Activated T-cell treated with anti-CD3 and anti-CD28 coated beads for 24 hours (primary cell): ENCODE results near the gene DYNLL2.
"Not testable (repeated sequence)": the region's sequence is repeated elsewhere in the genome, so short reads cannot be mapped to it uniquely, and the experiment has no call there.

ENCODE experiments used
- DNase-seq: peaks from one replicate; pipeline ENCODE4 v3.0.0-alpha.2; 2020; ENCODE audit warnings: low read depth

The DYNLL2 gene

DNA sequence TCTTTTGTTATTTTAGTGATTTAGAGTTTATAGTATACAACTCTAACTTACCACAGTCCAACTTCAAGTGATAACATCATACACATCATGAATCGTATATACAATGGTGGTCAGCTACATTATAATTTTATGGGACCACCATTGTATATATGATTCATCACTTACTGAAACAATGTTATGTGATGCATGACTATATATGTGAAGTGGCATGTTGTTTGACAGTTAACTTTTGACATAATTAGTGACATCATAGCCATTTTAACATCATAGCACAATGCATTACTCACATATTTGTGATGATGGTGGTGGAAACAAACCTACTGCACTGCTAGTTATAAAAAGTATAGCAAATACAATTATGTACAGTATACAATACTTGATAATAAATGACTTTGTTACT is 21.9 kb downstream of the DYNLL2 start:
- no peak for DNase-seq

DNA sequence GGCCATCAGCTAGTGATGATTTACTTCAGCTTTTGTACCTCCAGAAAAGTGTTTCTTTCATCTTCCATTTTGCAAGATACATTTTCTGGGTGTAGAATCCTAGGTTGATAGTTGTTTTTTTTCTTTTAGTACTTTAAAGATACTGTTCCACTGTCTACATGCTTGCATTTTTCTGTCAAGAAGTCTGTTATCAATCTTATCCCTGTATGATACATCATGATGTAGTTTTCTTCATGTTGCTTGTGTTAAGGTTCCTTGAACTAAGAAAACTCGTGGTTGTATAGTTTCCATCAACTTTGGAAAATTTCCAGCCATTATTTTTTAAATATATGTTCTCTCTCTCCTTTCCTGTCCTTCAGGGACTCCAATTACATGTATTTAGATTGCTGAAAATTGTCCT is 24.1 kb downstream of the DYNLL2 start:
- no peak for DNase-seq

DNA sequence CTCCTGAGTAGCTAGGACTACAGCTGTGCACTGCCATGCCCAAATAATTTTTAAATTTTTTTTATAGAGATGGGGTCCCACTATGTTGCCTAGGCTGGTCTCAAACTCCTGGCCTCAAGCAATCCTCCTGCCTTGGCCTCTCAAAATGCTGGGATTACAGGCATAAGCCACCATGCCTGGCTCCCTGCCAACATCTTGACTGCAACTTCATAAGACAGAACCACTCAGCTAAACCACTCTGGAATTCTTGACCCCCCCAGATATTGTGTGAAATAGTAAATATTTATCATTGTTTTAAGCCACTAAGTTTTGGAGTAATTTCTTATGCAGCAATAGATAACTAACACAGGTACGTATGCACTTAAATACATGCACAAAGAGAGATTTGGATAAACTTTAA is 26.0 kb downstream of the DYNLL2 start:
- DNase-seq = no peak

DNA sequence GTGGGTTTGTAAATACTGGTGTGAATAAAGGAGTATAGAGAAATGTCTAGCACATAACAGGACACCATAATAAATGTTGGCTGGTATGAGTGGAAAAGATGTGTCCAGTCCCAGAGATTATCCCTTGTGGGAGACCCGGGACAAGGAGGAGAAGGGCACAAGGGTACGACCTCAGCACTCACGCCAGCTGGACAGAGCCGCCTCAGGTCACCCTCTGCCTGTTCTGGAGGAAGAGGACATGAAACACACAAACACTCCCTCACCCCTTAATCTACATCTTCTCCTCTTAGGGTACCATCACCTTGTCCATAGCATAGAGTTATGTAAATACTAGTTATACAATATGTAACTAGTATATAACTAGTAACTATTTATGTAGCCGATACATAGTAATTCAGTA is 26.8 kb downstream of the DYNLL2 start:
- DNase-seq = no peak

DNA sequence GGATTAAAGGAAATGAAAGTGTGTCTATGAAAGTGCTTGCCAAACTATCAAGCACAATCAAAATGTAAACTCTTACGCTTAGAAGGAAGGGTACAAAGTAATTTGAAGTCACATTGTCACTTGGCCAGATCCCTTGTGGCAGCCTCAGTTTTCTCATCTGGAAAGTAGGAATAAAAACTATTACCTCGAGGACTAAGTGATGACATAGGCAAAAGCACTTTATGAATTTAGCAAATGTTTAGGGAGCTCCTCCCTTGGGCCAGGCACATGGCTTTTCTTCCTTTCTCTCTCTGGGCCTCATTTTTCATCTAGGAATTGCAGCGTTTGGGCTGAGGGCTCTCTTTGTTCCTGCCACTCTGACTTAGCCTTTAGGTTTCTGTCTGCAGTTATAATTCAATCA is 28.5 kb downstream of the DYNLL2 start:
- no peak for DNase-seq

DNA sequence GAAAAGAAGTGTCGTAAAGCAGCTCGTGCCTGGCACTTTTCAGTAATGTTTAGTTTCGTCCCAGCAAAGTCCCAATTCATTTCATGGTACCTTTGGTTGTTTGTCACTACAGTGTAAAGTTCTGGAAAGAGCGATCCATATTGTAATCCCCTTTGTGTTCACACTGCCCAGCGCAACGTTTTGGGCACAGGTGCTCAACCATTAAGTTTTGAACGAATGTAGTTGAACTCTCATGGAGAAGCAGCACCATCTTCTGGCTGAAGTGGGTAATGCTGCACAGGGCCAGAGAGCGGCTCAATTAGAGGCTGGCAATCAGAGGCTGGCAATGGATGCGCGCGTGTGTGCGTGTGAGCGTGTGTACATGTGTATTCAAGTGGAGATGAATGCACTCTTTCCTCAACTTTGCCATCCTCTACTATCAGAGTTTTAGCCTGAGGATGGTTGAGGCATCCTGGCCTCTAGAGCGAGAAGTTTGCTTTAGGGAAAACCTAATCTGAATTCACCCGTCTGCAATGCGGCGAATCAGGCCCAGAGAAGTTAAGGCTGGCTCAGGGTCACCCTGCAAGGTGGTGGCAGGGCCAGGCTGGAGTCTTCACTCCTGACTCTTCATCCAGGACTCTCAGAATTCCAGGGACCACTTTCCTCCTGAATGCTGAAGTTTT is 29.9 kb downstream of the DYNLL2 start:
- peak; percentile 83 for DNase-seq

DNA sequence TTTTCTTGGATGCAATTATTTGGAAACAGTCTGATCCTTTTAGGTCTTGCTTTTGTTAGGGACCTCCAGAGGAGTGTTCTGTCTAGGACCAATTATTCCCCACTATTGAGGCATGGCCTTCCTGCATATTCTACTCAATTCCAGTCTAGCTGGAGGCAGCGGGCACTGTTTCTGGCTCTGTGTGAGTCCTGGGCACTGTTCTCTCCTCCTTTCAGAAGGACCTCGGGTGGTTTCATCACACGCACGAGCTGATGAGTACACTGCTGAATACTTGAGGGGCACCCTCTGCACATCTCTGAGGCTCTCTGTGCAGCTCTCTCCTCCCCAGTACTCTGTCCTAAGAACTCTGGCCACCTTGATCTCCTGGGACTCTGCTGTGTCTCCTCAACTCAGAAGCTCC is 30.7 kb downstream of the DYNLL2 start:
- DNase-seq = no peak

DNA sequence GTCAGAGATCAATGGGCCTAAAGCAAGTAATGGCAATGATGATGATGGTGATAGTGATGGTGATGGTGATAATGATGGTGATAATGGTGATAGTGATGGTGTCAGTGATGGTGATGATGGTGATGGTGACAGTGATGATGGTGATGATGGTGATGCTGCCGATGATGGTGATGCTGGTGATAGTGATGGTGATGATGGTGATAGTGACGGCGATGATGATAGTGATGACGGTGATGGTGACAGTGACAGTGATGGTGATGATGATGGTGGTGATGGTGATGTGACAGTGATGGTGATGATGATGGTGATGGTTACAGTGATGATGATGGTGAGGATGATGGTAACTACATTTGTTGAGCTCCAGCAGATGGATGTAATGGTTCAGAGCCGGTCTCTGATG is 34.2 kb downstream of the DYNLL2 start:
- no peak for DNase-seq

DNA sequence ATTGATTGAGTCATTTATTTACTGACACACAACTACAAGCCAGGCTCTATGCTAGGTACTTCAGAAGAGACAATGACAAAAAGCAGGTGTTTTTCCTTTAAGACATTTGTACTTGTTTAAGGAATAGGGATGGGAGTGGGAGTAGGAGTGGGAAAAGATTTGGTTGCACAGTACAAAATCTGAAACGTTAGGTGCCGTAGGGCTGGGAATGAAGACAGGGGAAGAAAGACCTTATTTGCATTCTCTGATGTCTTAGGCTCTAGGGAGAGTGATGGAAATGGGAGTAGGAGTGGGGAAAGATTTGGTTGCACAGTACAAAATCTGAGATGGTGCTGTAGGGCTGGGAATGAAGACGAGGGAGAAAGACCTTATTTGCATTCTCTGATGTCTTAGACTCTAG is 36.3 kb downstream of the DYNLL2 start:
- DNase-seq = no peak

DNA sequence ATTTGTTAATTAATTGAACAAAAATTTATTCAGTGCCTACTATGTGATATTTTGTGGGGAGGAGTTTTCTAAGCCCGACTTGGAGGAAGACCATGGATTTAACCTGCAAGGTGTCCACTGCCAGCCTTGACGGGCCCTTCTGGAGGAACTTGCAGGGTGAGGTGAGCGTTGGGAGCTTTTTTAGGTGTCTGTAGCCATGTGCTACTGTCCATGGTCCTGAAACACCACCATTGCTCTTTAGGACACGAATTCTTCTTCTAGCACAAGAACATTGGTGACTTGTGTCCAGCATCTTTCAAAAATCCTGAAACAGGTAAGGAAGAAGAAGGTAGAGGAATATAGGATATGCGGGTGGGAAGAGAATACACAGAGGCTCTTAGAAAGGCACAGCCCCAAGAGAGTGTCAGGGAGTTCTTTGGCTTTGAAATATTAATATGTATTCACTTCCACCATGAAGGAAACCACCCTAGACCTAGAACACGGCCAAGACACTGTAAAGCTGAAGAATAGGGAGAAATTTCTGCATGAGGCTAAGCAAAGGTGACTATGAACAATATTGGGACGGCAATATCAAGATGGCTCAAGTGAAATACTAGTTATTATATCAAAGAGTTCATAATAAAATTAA is 37.1 kb downstream of the DYNLL2 start:
- DNase-seq = peak; percentile 16

DNA sequence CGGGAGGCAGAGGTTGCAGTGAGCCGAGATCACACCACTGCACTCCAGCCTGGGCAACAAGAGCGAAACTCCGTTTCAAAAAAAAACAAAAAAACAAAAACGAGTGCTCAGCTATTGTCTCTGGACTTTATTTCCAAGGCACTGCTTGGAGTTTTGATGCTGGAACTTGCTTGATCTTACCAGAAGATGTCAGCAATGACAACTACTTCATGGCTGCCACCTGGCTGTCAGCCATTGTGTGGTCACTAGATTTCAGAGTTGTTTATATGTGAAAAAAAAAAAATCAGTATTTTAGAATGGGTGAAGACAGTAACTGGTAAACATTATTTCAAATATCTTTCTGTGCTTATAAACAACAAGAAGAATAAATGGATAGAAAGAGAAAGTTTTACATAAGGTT is 38.7 kb downstream of the DYNLL2 start:
- no peak for DNase-seq

DNA sequence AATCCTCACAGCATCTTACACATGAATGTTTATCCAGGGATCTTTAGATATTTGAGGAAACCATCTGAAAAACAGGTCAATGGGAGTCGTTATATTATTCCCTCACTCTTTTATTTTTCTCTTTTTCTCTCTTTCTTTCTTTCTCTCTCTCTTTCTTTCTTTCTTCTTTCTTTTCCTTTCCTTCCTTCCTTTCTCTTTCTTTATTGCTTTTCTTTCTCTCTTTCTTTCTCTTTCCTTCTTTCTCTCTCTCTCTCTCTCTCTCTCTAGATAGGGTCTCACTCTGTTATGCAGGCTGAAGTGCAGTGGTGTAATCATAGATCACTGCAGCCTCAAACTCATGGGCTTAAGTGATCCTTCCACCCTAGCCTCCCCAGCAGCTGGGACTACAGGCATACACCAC is 44.6 kb downstream of the DYNLL2 start:
- DNase-seq = no peak

DNA sequence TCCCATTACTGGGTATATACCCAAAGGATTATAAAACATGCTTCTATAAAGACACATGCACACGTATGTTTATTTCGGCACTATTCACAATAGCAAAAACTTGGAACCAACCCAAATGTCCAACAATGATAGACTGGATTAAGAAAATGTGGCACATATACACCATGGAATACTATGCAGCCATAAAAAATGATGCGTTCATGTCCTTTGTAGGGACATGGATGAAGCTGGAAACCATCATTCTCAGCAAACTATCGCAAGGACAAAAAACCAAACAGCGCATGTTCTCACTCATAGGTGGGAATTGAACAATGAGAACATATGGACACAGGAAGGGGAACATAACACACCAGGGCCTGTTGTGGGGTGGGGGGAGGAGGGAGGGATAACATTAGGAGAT is 49.5 kb downstream of the DYNLL2 start:
- not testable (repeated sequence) for DNase-seq

DNA sequence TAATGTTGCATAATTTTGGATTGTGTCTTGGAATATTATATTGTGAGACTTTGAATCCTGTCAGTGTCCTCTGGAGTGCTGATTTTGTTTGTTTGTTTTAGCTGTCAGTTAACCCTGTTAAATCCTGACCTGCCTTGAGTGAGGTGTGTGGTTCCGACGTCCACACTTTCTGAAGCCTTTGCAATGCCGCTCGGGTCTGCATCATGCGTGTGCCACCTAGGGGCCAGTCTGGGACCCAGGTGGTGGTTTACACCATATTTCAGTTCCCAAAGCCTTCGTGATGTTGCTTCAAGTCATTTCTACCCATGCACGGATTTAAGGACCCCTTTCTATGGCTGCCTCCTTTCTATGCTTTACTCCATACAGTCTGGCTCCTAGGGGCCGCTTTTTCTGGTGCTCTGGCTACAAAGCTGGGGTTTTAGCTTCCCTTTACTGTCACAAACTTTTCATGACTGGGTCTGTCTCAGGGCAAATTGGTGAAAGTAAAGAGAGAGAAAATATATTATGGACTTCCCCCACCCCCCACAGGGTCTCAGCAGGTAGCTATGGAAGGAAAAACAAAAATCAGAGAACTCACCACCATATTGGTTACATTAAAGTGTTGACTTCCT is 53.6 kb downstream of the DYNLL2 start:
- no peak for DNase-seq

DNA sequence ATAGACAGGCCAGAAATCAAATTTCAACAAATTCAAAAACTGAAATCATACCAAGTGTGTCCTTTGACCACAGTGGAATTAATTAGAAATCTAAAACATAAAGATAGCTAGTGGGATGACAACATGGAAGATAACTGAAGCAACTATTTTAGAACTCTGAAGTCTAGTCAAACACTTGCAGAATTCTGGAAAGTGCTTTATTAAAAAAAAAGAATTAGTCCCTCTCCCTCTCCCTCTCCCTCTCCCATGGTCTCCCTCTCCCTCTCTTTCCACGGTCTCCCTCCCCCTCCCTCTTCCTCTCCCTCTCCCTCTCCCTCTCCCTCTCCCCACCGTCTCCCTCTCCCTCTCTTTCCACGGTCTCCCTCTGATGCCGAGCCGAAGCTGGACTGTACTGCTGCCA is 58.3 kb downstream of the DYNLL2 start:
- no peak for DNase-seq

DNA sequence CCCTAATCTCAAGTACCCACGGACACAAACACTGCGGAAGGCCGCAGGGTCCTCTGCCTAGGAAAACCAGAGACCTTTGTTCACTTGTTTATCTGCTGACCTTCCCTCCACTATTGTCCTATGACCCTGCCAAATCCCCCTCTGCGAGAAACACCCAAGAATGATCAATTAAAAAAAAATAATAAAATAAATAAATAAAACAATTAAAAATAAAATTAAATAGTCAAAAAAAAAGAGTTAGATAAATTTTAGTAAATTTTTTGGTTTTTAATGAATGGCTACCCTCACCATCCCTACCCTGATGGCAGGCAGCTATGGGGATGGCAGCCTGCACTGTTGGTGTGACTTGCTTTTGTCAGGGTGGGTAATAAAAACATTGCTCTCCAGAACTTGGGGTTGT is 60.1 kb downstream of the DYNLL2 start:
- DNase-seq = not testable (repeated sequence)

DNA sequence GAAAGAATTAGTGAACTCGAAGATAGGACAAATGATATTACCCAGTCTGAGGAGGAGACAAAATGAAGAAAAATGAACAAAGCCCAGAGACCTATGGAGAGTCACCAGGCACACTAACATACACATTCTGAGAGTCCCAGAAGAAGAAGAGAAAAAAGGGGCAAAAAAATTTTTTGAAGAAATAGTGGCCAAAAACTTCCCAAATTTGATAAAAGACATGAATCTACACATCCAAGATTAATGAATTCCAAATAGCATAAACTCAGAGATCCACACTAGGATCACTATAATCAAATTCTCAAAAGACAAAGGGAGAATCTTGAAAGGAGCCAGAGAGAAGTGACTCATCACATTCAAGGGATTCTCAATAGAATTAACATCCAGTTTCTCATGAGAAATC is 61.6 kb downstream of the DYNLL2 start:
- no peak for DNase-seq
